Retinal pigment epithelial cell (primary cell): ENCODE measurements around the gene CNTN4.

ENCODE experiments used
- DNase-seq: peaks from one replicate; pipeline ENCODE4 v3.0.0-alpha.2; 2010; ENCODE audit warnings: low read depth
- H3K4me3 ChIP-seq: 2 replicates; pipeline ENCODE4 v1.5.1; 2011; ENCODE audit warnings: mild to moderate bottlenecking, low read length, control low read depth, moderate library complexity
- CTCF ChIP-seq: conservative IDR thresholded peaks from 2 replicates; pipeline ENCODE4 v1.5.1; 2011; ENCODE audit warnings: low read depth, low read length, control low read depth, inconsistent platforms

The CNTN4 gene

GRCh38 chr3:3027976-3028567 is 929.4 kb downstream of the CNTN4 start:
- no peak for TF ChIP-seq CTCF
- DNase-seq: no peak

GRCh38 chr3:3031326-3031725 is 932.7 kb downstream of the CNTN4 start:
- H3K4me3 ChIP-seq: no peak overlapping the region
- DNase-seq: no peak
- no peak for TF ChIP-seq CTCF

More at GRCh38 chr3:3027976-3028567, 929.4 kb downstream of the CNTN4 start:
- no peak overlapping the region for H3K4me3 ChIP-seq

- DNase-seq: no peak
Measured at GRCh38 chr3:3037156-3037555, 938.5 kb downstream of the CNTN4 start.

GRCh38 chr3:3038201-3038991 is 939.7 kb downstream of the CNTN4 start:
- no peak for DNase-seq
- no peak for TF ChIP-seq CTCF
- H3K4me3 ChIP-seq: no peak overlapping the region

More at GRCh38 chr3:3037156-3037555, 938.5 kb downstream of the CNTN4 start:
- H3K4me3 ChIP-seq: no peak overlapping the region
- TF ChIP-seq CTCF: no peak

GRCh38 chr3:3053974-3054373 is 955.3 kb downstream of the CNTN4 start:
- DNase-seq: no peak
- no peak for TF ChIP-seq CTCF
- H3K4me3 ChIP-seq: no peak overlapping the region

- TF ChIP-seq CTCF: no peak
- no peak for DNase-seq
- H3K4me3 ChIP-seq: no peak overlapping the region
Measured at GRCh38 chr3:3059645-3060044, 961.0 kb downstream of the CNTN4 start.

GRCh38 chr3:3064297-3064696 is 965.6 kb downstream of the CNTN4 start:
- no peak overlapping the region for H3K4me3 ChIP-seq
- DNase-seq: no peak
- no peak for TF ChIP-seq CTCF
